ENCODE results near the gene MARCHF2.
A peak's percentile ranks its signal among the peaks of the same experiment; 100 is the strongest.

The MARCHF2 gene

GRCh38 chr19:8386990-8387389, 26.1 kb upstream of the MARCHF2 start:
- peaks cover 12% of the 10 kb centered on the region for H3K4me1 ChIP-seq (ENCODE audit: low read depth, poor library complexity, severe bottlenecking)
- H3K27me3 ChIP-seq (ENCODE audit: insufficient read depth, low read depth): no peaks in the 10 kb centered on the region
- H3K79me2 ChIP-seq (ENCODE audit: insufficient read depth, low read depth): peaks cover 3% of the 10 kb centered on the region; the same call in 1 of the 2 replicates
- H4K20me1 ChIP-seq (ENCODE audit: insufficient read depth): no peaks in the 10 kb centered on the region
- no peak overlapping the region for H3K9ac ChIP-seq
- no peak overlapping the region for H3K27ac ChIP-seq
- no peak for TF ChIP-seq CTCF (conservative IDR thresholded peaks at IDR 0.05; ENCODE audit: low read depth, low read length)
- H3K36me3 ChIP-seq (ENCODE audit: insufficient read depth): no peaks in the 10 kb centered on the region
- no peak overlapping the region for H3K4me3 ChIP-seq (IDR thresholded peaks at IDR 0.05; ENCODE audit: insufficient read depth, low read depth, low read length)
- no peak overlapping the region for H3K4me2 ChIP-seq
- no peak overlapping the region for H2AFZ ChIP-seq (ENCODE audit: low read depth)

GRCh38 chr19:8387688-8388611, 25.2 kb upstream of the MARCHF2 start:
- Histone ChIP-seq H3K27me3 (ENCODE audit: insufficient read depth, low read depth) (no peaks in the 10 kb centered on the region), H2AFZ (ENCODE audit: low read depth) (no peak overlapping the region), H3K4me2 (no peak overlapping the region), H3K36me3 (ENCODE audit: insufficient read depth) (no peaks in the 10 kb centered on the region), H3K4me3 (IDR thresholded peaks at IDR 0.05; ENCODE audit: insufficient read depth, low read depth, low read length) (no peak overlapping the region), H3K79me2 (ENCODE audit: insufficient read depth, low read depth) (peaks cover 8% of the 10 kb centered on the region; the same call in 1 of the 2 replicates), H3K9ac (no peak overlapping the region), H3K27ac (no peak overlapping the region), H3K4me1 (ENCODE audit: low read depth, poor library complexity, severe bottlenecking) (peaks cover 12% of the 10 kb centered on the region), H4K20me1 (ENCODE audit: insufficient read depth) (no peaks in the 10 kb centered on the region)
- TF ChIP-seq CTCF (conservative IDR thresholded peaks at IDR 0.05; ENCODE audit: low read depth, low read length): no peak

GRCh38 chr19:8388612-8388958, 24.5 kb upstream of the MARCHF2 start:
- TF ChIP-seq CTCF (conservative IDR thresholded peaks at IDR 0.05; ENCODE audit: low read depth, low read length): no peak
- Histone ChIP-seq H3K79me2 (ENCODE audit: insufficient read depth, low read depth) (peaks cover 11% of the 10 kb centered on the region; the same call in 1 of the 2 replicates), H2AFZ (ENCODE audit: low read depth) (no peak overlapping the region), H3K4me2 (no peak overlapping the region), H3K36me3 (ENCODE audit: insufficient read depth) (no peaks in the 10 kb centered on the region), H3K4me1 (ENCODE audit: low read depth, poor library complexity, severe bottlenecking) (peaks cover 12% of the 10 kb centered on the region), H4K20me1 (ENCODE audit: insufficient read depth) (no peaks in the 10 kb centered on the region), H3K4me3 (IDR thresholded peaks at IDR 0.05; ENCODE audit: insufficient read depth, low read depth, low read length) (no peak overlapping the region), H3K9ac (no peak overlapping the region), H3K27me3 (ENCODE audit: insufficient read depth, low read depth) (no peaks in the 10 kb centered on the region), H3K27ac (no peak overlapping the region)

GRCh38 chr19:8389891-8390616, 23.1 kb upstream of the MARCHF2 start, which contains the start of gene RAB11B:
Gene RAB11B (plus strand): TSS chr19:8390360. CDS start chr19:8390417, 57 bp downstream.
- Histone ChIP-seq H3K36me3 (ENCODE audit: insufficient read depth) (no peaks in the 10 kb centered on the region), H3K79me2 (ENCODE audit: insufficient read depth, low read depth) (peaks cover 11% of the 10 kb centered on the region; the same call in 1 of the 2 replicates), H4K20me1 (ENCODE audit: insufficient read depth) (no peaks in the 10 kb centered on the region), H3K4me1 (ENCODE audit: low read depth, poor library complexity, severe bottlenecking) (peaks cover 12% of the 10 kb centered on the region), H3K27me3 (ENCODE audit: insufficient read depth, low read depth) (no peaks in the 10 kb centered on the region), H3K9ac (peak within 1 kb of the TSS; percentile 91), H2AFZ (ENCODE audit: low read depth) (peak within 1 kb of the TSS; percentile 91), H3K4me3 (IDR thresholded peaks at IDR 0.05; ENCODE audit: insufficient read depth, low read depth, low read length) (no peak within 1 kb of the TSS), H3K4me2 (peak within 1 kb of the TSS; percentile 68), H3K27ac (peak within 1 kb of the TSS; percentile 94)
- no peak for TF ChIP-seq CTCF (conservative IDR thresholded peaks at IDR 0.05; ENCODE audit: low read depth, low read length)

All from KMS-11 (cell line).